Activated CD8-positive, alpha-beta T cell treated with anti-CD3 and anti-CD28 coated beads, Interleukin-2, amount 10 ng/mL, durations not matched to agents 7 days and 5 days (primary cell): Measurements from ENCODE around the gene RNF225. TPM values are rescaled to one million over a fixed set of nuclear protein-coding genes. Genes with fewer than 3 reads are reported as not detected.
"Not testable (repeated sequence)": the region's sequence is repeated elsewhere in the genome, so short reads cannot be mapped to it uniquely, and the experiment has no call there.

Source experiments
- ATAC-seq: fragments of 150-1000 bp; cut with Tn5 transposase; one replicate; pipeline ENCODE4 v1.10.0; 2021; ENCODE audit warnings: moderate library complexity
- CTCF ChIA-PET: fragments of 350-600 bp; sonication (Branson Sonifier 250); formaldehyde crosslinking; loops from one replicate; lab custom pipeline; 2021; ENCODE audit warnings: antibody characterized with exemption; lab: Charles Lee
- POLR2A ChIA-PET: fragments of 350-600 bp; sonication (Branson Sonifier 250); formaldehyde crosslinking; loops from one replicate; lab custom pipeline; 2021; ENCODE audit warnings: antibody characterized with exemption; lab: Charles Lee
- DNase-seq: peaks from one replicate; pipeline ENCODE4 v3.0.0-alpha.2; 2020
- H3K27ac Mint-ChIP-seq: one replicate; pipeline ENCODE4 v1.8.0; 2021; ENCODE audit warnings: mild to moderate bottlenecking, mixed read lengths
- H3K27me3 Mint-ChIP-seq: one replicate; pipeline ENCODE4 v1.8.0; 2021; ENCODE audit warnings: low read depth, mixed read lengths
- H3K36me3 Mint-ChIP-seq: one replicate; pipeline ENCODE4 v1.8.0; 2021; ENCODE audit warnings: low read depth, mixed read lengths
- H3K4me1 Mint-ChIP-seq: one replicate; pipeline ENCODE4 v1.8.0; 2021; ENCODE audit warnings: low read depth, mixed read lengths
- H3K4me3 Mint-ChIP-seq: one replicate; pipeline ENCODE4 v1.8.0; 2021; ENCODE audit warnings: mild to moderate bottlenecking, mixed read lengths
- H3K9me3 Mint-ChIP-seq: one replicate; pipeline ENCODE4 v1.8.0; 2022; ENCODE audit warnings: mixed read lengths; ENCODE audit not compliant: insufficient read depth
- microRNA-seq: library from miRNA; unstranded; fragments of <30 nt; microRNA quantifications from one replicate; pipeline ENCODE4 v1.2.0, GENCODE V29; 2022
- total RNA-seq, 2 experiments: library from RNA; stranded (reverse); gene quantifications; one replicate each; pipeline ENCODE4 v1.2.3, GENCODE V29; 2021

RNF225 gene
- total RNA-seq, 2 experiments from 2014 or later = 0.84 to 0.99 TPM

GRCh38 chr19:58439576-58440554 lies 44.4 kb downstream of the RNF225 start, which contains the start of gene ZNF132:
Gene ZNF132 (minus strand): TSS chr19:58440153. CDS start chr19:58439821, 332 bp downstream.
- no peaks in the 10 kb centered on the region for H3K27me3 Mint-ChIP-seq
- peak within 1 kb of the TSS; percentile 98 for H3K27ac Mint-ChIP-seq
- peaks cover 34% of the 10 kb centered on the region for H3K4me1 Mint-ChIP-seq
- peaks cover 38% of the 10 kb centered on the region for H3K9me3 Mint-ChIP-seq
- CTCF ChIA-PET = interaction anchor here (0.7 kb wide), 1 partner anchor 37 kb away, joined by 3 read pairs; the partner anchor contains the start of gene ZNF446
- ATAC-seq (peak; percentile 96), DNase-seq (peak; percentile 98)
- POLR2A ChIA-PET = interaction anchor here (0.6 to 1.0 kb wide), 5 partner anchors 11 to 80 kb away, joined by 3 to 4 read pairs (median 3); partner anchors contain the start of genes RPS5, ZBTB45, ZNF324B and ZNF584
- H3K4me3 Mint-ChIP-seq = peak within 1 kb of the TSS; percentile 94
- H3K36me3 Mint-ChIP-seq = peaks cover 55% of the 10 kb centered on the region

GRCh38 chr19:58440556-58440955 lies 45.1 kb downstream of the RNF225 start:
- Mint-ChIP-seq H3K4me3 (peak overlapping the region; percentile 94), H3K36me3 (peaks cover 48% of the 10 kb centered on the region), H3K4me1 (peaks cover 34% of the 10 kb centered on the region), H3K27ac (peak overlapping the region; percentile 98), H3K9me3 (peaks cover 31% of the 10 kb centered on the region), H3K27me3 (no peaks in the 10 kb centered on the region)
- DNase-seq (no peak), ATAC-seq (no peak)
- CTCF ChIA-PET = no interaction called here
- POLR2A ChIA-PET = interaction anchor here (0.8 to 1.0 kb wide), 3 partner anchors 32 to 53 kb away, joined by 3 to 4 read pairs (median 3); partner anchors contain the start of genes RPS5 and ZNF584

GRCh38 chr19:58442986-58443385 lies 47.5 kb downstream of the RNF225 start:
- DNase-seq, H3K27me3 Mint-ChIP-seq, H3K4me3 Mint-ChIP-seq, ATAC-seq, H3K27ac Mint-ChIP-seq: not testable (repeated sequence)
- H3K4me1 Mint-ChIP-seq = peaks cover 29% of the 10 kb centered on the region
- peaks cover 19% of the 10 kb centered on the region for H3K9me3 Mint-ChIP-seq
- ChIA-PET CTCF (interaction anchor here (1.9 kb wide), 1 partner anchor 71 kb away, joined by 8 read pairs; no protein-coding TSS in a partner anchor), POLR2A (interaction anchor here (0.6 kb wide), 1 partner anchor 259 kb away, joined by 3 read pairs; no protein-coding TSS in a partner anchor)
- peaks cover 27% of the 10 kb centered on the region for H3K36me3 Mint-ChIP-seq

Small RNA genes within 50 kb of the gene (microRNA-seq; reads per million reads assigned to microRNA genes)
- gene MIR4754 = not detected

Other genes starting within 250 kb of the RNF225 start
- gene ZNF329, start 244.9 kb upstream of the RNF225 start, total RNA-seq = 1 to 10 TPM; 5.6 to 5.7 TPM
- 10 to 100 TPM; 31.9 to 32.8 TPM for gene ZNF274, start 212.6 kb upstream of the RNF225 start, total RNA-seq
- 10 to 100 TPM; 48.1 to 56.2 TPM for gene ZNF544, start 166.7 kb upstream of the RNF225 start, total RNA-seq
- 1 to 10 TPM; 4.7 TPM for gene ZNF8, start 116.7 kb upstream of the RNF225 start, total RNA-seq
- 10 to 100 TPM; 60.7 to 61.9 TPM for gene ERVK3-1, start 90.3 kb upstream of the RNF225 start, total RNA-seq
- 1 to 10 TPM; 4.8 to 5.2 TPM for gene ZSCAN22, start 68.7 kb upstream of the RNF225 start, total RNA-seq
- gene A1BG, start 42.2 kb upstream of the RNF225 start, total RNA-seq = 10 to 100 TPM; 14.9 to 17.5 TPM
- gene ZNF497, start 32.9 kb upstream of the RNF225 start, total RNA-seq = 1 to 10 TPM; 1.5 to 1.7 TPM
- gene ZNF837, start 14.6 kb upstream of the RNF225 start, total RNA-seq = 1 to 10 TPM; 1.3 to 1.5 TPM
- 1,000 to 10,000 TPM; 1,111 to 1,173 TPM for gene RPS5, start 8.4 kb upstream of the RNF225 start, total RNA-seq
- gene ZNF584, start 13.0 kb downstream of the RNF225 start, total RNA-seq = 10 to 100 TPM in 1 of 2 experiments, 1 to 10 TPM in 1; 9.4 to 11.5 TPM
- gene ZNF132, start 44.5 kb downstream of the RNF225 start, total RNA-seq = 1 to 10 TPM; 5.1 to 6.0 TPM
- 10 to 100 TPM; 10.6 to 12.5 TPM for gene ZNF324B, start 56.0 kb downstream of the RNF225 start, total RNA-seq
- 10 to 100 TPM; 13.8 to 15.8 TPM for gene ZNF324, start 71.4 kb downstream of the RNF225 start, total RNA-seq
- gene ZNF446, start 80.7 kb downstream of the RNF225 start, total RNA-seq = 1 to 10 TPM; 6.9 to 7.8 TPM
- gene SLC27A5, start 116.3 kb downstream of the RNF225 start, total RNA-seq = 10 to 100 TPM; 12.2 to 14.4 TPM
- gene ZBTB45, start 124.2 kb downstream of the RNF225 start, total RNA-seq = 10 to 100 TPM; 13.9 to 16.7 TPM
- 100 to 1,000 TPM; 476 to 528 TPM for gene TRIM28, start 148.4 kb downstream of the RNF225 start, total RNA-seq
- 100 to 1,000 TPM; 108 to 114 TPM for gene CHMP2A, start 159.4 kb downstream of the RNF225 start, total RNA-seq
- gene UBE2M, start 163.0 kb downstream of the RNF225 start, total RNA-seq = 10 to 100 TPM; 80.7 to 94.1 TPM
- gene MZF1, start 177.7 kb downstream of the RNF225 start, total RNA-seq = 10 to 100 TPM; 20.0 to 20.6 TPM